Stimulated activated CD4-positive, alpha-beta T cell treated with anti-CD3 and anti-CD28 coated beads, Interleukin-4, amount 100 ng/mL, for 48 hours (primary cell): ENCODE results near the gene MSMP.

Experiments used
- DNase-seq, 2 donors: peaks; one replicate each; pipeline ENCODE4 v3.0.0-alpha.2; 2020; ENCODE audit warnings: low read depth in 2 of 2

MSMP gene

GRCh38 chr9:35771534-35771933, 17.5 kb upstream of the MSMP start:
- DNase-seq: no peak

DNA sequence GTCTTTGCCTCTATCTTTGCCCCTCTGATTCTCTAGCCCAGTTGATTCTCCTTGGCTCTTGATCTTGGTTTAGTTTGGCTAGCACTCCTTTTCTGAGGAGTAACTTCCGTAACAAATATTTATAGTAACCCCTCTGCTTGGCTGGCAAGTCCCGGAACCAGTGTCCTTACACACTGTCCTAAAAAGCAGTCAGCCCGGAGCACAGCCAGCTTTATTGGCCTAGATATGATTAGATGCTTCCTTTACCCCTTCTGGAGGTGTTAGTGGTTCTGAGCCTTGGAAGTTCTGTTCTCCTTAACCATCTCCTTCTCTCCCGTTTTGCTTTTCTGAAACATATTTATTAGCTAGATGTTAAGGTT, 17.0 kb upstream of the MSMP start:
- no peak for DNase-seq

DNA sequence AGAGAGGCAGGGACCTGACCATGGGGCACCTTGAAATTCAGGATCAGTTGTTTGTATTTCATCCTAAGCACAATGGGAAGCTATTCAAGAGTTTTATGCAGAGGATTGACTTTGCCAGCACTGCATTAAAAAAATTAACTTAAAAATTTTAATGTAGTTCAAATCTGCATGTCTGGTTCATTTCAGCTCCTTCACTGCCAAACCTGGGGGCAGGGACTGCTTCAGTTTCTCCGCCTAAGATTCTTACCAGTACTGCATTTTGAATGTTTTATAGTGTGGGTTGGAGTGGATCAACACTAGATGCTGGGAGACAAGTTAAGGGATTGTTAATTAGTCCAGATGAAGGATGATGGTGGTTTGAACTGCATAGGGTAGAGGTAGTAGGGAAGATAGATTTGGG, 15.7 kb upstream of the MSMP start:
- no peak for DNase-seq

DNA sequence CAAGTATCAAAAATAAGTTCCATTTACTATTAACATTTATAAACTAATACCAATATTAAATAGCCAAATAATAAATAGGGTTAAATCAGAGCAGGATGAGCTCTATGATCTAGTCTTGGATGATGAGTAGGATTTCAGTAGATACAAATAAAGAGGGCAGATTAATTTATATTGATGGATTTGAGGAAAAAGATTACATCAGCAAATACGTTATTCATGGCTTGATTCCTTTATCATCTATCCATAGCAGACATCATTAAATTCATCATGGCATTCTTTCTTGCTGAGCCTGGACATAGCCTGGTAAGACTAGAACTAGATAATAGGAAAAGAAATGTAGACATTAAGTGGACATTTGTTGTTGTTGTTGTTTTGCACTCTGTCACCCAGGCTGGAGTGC, 13.4 kb upstream of the MSMP start:
- no peak for DNase-seq

- no peak for DNase-seq
Observed at GRCh38 chr9:35766997-35767396, 12.9 kb upstream of the MSMP start.

GRCh38 chr9:35763803-35764202, 9.7 kb upstream of the MSMP start:
- DNase-seq: no peak

DNA sequence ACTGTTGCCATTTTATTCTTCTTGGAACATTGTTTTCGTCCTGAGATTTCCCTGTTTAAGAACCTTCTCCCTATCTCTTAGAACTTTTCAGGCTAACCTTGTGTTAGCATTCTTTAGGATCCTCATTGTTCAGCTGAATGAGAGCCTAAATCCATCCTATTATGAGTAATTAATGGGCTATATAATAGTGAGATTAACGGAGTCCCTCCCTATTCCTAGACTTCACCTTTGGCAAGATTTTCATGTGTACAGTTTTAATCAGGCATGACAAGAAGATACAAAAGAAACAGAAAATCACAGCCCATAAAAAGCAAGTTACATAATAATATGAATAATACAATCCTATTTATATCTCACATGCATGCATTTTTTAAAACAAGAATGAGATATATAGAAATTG, 9.1 kb upstream of the MSMP start:
- DNase-seq: no peak

DNA sequence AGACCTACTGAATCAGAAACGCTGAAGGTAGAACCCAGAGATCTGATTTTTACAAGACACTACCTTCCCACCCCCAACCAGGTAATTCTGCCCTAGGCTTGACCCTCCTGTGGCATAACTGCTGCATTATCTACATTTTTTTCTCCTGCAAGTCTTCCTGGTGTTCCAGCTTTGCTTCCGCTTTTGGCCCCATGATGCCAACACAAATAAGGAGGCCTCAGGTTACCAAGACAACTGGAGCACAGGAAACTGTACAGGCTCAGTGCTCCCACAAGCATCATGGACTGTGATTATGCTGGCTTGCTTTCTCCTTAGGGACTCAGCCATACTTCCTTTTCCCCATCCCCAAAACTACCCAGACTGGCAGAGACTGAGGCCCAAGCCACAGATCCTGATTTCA, 6.6 kb upstream of the MSMP start:
- DNase-seq: no peak

DNA sequence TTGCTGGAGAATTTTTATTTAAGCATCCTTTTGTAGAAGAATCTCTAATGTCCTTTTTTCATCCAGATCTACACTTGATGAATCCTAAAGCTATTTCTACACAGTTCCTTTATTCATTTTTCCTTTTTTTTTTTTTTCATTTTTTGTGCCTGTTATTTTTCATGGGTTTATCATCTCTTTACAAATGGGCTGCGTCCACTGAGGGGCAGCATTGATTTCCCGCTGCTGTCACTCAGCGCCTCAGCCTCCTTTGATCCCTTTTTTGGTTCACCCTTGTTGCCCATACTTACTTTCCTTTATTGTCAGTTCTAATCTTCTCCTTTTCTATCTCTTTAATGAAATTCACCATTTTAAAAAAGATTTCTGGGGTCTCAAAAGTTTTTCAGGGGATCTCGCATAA, 5.7 kb upstream of the MSMP start:
- DNase-seq: no peak

DNA sequence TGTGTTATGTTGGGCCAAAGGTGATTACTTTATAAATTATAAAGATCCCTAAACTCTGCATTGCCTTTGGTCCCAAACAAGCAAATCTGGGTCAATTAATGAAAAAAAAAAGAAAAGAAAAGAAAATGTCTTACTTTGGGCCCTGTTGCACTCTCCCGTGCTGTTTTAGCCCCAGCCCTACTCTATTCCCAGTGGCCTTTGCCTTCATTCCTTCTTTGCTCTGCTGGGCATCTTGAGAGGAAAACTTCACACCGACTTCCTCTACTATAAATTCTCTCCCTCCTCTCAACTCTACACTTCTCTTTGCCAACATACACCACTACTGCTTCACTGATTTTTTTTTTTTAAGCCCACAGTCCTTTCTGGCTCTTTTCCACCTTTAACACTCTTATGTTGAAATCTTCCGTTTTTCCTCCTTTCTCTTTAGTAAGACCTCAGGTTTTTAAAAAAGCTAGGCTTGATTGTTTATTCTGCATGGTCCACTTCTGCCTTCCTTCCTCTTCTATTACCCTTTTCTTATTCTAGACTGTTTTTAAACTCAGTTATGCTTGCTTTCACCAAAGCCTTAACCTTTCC, 4.5 kb upstream of the MSMP start:
- no peak for DNase-seq

DNA sequence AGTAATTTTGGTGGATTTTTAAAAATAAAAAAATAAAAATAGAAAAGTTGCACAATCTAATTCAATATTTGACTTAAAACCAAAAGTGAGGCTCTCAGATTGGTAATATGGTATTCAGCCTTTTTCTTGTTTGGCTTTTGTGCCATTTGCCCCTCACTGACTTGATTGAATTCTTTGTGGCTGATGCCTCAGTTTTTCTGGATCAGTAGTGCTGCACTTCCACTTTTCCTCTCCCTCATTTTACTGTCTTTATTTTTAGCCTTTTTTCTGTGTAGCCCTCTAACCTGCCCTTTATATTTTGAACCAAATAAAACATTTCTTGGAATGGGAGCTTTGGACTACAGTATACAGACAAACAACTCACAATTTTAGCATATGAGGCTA, 3.8 kb upstream of the MSMP start:
- no peak for DNase-seq

DNA sequence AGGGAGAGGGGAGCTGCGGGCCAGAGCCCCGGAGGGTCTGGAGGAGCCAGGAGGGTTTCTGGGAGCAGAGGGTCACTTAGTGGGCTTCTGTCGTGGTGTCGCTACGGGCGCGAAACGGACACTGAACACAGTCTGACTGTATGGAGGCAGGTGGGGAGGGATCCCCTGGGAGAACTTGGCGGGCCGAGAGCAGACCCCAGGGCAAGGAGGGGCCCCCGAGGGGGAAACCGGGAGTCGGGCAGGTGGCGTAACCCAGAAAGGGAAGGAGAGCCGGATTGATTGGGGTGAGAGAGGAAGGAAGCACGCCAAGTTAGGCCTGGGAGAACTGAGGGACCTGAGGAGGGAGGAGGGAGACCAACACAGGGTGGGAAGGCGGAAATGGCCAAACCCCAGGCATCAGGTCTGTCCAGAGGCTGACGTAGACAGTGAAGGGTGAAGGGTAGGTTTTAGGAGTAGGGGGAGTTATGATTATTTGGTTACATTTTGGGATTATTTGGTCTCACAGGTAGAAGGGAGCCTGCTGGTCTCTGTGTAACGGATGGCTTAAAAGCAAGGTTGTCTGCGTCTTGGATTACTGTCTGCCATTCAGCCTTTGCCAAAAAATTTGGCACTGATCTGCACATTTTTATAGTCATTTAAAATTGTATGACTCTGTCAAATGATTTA, 3.3 kb upstream of the MSMP start:
- peak in 1 of 2 donors; percentile 19 for DNase-seq

DNA sequence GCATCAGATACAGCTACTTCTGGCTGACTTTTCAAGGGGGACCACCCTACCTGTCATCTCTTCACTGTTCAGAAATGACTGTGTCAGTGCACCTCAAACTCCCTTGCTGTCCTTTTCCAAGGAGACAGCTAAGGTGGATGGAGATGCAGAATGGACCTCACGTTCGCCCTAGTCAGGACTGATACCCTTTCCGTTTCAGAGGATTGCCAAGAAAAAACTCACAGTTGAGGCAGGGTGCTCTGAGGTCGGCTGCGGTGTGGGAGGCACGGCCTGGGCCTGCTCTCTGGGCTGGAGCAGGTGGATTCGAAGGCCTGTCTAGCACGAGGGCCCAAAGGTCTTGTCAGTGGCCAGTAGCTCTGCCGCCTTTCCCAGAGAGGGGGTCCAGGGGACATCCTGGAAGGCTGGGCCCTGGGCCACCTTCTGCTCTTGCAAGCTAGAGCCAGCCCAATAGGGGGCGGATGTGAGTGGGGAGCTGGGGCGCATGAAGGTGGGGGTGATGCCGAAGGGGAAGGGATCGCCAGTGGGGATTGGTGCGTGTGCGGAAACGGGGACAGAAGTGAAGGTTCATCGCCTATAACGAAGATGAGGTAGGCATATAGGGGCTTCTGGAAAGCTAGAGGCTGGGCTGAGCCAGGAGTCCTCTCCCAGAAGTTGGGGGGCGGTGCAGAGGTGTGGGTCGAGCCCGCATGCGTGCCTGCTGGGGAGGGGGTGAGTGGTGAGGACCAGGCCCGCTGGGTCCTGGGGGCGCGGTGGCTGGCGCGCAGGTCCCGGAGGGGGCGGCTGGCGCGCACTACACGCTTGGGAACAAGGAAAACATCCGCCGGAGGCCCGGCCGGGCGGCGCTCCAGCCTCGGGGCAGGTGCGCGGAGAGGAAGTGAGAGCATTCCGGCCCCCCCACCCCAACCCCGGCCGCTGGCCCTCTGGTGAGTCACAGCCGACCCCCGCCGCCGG, 2.5 kb upstream of the MSMP start:
- DNase-seq: peak; percentile 75 to 77

GRCh38 chr9:35755071-35755470, 995 bp upstream of the MSMP start:
- DNase-seq: no peak

DNA sequence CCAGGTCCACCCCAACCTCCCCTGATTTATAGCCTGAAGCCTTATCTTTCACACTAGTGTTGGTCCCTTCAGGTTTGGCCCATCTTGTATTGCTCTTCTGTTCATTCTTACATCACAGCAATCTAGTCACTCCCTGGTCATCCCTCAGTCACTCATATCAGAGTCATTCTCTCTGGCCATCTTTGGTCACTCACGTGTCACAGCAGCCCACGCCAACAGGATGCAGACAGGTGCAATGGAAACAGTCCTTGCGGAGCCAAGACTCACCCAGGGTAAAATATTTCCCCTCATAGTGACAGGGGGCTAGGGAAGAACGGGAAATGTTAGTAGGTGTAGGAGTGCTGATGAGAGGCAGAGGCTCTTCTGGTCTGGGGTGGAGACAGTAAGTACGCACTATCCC, 610 bp downstream of the MSMP start:
- no peak for DNase-seq

GRCh38 chr9:35750256-35750531, 3.9 kb downstream of the MSMP start:
- no peak for DNase-seq

DNA sequence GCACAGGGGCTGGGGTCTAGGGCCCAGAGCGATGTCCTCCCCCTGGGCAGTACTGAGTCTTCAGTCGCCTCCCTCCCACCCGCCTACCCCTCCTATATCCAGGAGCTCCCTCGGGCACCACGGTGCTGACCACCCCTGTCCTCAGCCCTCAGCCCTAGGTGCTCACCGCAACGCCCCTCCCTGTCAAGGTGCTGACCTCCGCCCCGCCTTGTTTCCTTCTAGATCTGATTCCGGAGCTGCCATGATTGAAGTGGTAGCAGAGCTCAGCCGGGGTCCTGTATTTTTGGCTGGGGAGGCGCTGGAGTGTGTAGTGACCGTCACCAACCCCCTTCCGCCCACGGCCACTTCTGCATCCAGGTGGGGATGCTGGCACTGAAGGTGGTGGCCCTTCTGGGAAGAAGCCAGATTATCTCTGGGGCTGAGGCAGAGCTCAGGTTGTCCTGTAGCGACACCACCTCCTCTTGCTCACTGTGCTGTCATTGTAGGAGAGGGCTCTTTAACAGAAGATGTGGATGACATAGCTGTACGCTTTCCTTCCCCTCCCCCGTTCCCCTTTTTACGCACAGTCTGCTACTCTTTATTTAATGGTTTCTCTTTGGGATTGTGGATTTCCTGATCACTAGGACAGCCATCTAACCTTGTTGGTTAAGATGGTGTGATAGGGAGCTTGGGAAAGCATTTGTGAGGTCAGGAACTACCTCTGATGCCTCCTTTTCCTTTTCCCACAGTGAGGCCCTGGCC, 4.4 kb downstream of the MSMP start:
- peak in 1 of 2 donors; percentile 33 for DNase-seq

DNA sequence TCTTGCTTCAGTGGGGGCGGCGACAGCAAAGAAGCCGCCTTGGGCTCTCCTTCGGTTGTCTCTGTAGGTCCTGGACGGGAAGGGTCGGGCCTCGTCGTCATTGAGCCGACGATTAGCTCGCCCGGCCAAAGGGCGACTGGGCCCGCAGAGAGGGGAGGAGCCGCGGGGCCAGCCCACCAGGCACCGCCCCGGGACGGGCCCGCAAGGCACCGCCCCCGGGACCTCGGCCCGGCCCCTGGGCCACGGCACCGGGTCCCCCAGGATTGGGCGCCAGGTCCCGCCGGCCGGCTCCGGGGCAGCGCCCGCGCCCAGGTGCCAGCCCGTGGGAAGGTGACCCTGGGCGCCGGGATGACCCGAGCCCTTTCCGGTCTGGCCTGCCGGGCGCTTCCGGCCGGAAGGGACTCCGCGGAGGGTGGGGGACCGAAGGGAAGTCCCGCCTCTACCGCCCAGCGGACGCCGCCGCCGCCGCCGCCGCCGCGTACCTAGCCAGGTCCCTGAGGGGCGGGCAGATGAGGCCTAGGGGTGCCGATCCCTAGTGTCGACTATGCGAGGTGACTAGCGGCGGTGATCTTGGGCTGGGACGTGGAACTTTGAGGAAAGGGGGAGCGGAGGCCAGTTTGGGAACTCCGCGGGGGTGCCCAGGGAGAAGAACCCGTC, 5.1 kb downstream of the MSMP start, which contains the start of the genes GBA2 and RGP1:
TSS of gene GBA2 (minus strand) at position 371 of the 657 bp plus-strand sequence. CDS start 524 bp downstream, outside the sequence.
TSS of gene RGP1 (plus strand) at position 430 of the 657 bp plus-strand sequence. CDS start 469 bp downstream, outside the sequence.
- DNase-seq: peak in 1 of 2 donors; percentile 51

DNA sequence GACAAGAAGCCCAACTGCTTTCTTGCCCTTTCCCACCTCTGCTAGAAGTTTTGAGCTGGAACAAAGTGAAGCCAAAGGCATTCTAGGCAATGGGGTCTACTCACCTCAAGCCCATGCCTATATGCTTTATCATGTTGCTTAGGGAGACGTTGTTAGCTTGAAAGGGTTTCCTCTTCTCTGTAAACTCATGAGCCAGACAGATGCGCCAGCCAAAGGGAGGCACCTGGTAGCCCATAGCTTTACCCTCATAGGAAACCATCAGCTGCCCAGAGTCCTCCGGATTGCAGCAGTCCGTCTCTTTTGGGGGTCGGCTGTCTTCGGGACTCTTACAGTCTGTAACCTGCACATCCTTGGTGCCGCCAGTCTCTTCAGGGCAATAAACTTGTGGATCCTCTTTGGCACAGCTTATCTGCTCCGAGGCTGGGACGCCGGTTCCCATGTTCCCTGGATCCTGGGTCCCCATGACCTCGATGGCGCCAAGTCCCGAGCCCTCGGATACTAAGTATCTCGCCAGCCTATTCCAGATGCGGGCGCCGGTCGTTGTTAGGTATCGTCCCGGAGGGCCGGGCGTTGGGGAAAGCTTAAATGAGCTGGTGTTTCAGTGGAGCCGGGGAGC, 5.7 kb downstream of the MSMP start:
- no peak for DNase-seq

DNA sequence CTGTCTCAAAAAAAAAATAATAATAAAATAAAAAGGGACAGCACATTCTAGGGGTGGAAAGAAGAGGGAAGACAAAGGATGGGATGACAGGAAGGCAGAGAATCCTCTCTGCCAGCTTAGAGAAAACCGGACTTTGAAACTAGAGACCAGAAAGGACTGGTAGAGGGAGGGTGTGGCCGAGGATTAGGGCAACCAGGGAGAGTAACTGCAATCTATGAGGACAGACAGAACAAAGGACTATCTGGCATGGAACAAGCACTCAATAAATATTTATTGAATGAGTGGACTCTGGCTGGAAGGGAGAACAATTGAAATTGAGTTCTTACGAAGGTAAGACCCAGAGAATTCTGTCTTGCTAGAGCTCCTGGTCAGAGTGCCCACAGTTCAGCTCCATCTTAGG, 7.5 kb downstream of the MSMP start:
- no peak for DNase-seq

DNA sequence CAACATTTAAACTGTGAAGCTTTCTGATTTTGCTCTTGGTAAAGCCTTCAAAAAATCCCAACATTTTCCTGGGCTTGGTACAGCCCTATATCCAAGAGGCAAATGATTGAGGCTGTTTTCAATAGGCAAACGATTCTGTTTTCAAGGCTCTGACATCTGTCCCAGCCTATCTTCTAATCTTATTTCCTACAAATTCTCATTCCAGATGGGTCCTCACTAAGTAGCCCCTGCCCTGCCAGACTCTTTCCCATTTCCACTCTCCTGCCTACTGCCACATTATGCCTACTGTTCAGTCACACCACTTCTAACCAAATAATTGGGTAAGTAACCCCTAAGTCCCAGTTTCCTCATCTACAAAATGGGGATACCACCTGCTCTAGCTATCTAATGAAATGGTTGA, 8.5 kb downstream of the MSMP start:
- DNase-seq: no peak
